Left ventricle myocardium inferior (tissue), 1 donor: ENCODE data around the gene HOXC10. TPM values are rescaled to one million over a fixed set of nuclear protein-coding genes. Genes with fewer than 3 reads are reported as not detected.

ENCODE experiments used
- DNase-seq: peaks from one replicate; pipeline ENCODE4 v3.0.0-alpha.2; 2020
- H3K27ac ChIP-seq: fragments of 200-600 bp; replicated peaks from 2 replicates; pipeline ENCODE4 v1.8.0; 2021
- H3K27me3 ChIP-seq: fragments of 200-600 bp; 2 replicates; pipeline ENCODE4 v1.8.0; 2021; ENCODE audit warnings: low read depth
- H3K36me3 ChIP-seq: fragments of 200-600 bp; 2 replicates; pipeline ENCODE4 v1.8.0; 2021
- H3K4me1 ChIP-seq: fragments of 200-600 bp; 2 replicates; pipeline ENCODE4 v1.8.0; 2021
- H3K4me3 ChIP-seq: fragments of 200-600 bp; 2 replicates; pipeline ENCODE4 v1.8.0; 2021; ENCODE audit warnings: mild to moderate bottlenecking, moderate library complexity
- H3K9me3 ChIP-seq: fragments of 200-600 bp; replicated peaks from 2 replicates; pipeline ENCODE4 v1.8.0; 2021
- intact Hi-C: fragments of 100-400 bp; cut with micrococcal nuclease; formaldehyde crosslinking; loops from one replicate; pipeline ENCODE4 v1.11.0; 2022
- total RNA-seq: library from RNA; stranded (reverse); fragmentation: NEBNext Ultra II Directional; extraction: Animal tissue kit (Norgen Biotek cat#: 25700); gene quantifications from one replicate; pipeline ENCODE4 v1.2.1, GENCODE V29; 2021
- TF ChIP-seq, protein P1 (sequence below): fragments of 200-600 bp; IDR thresholded peaks from 2 replicates; pipeline ENCODE4 v1.8.0; 2021; ENCODE audit warnings: antibody characterized with exemption, mild to moderate bottlenecking, borderline replicate concordance
- donor health status: DM: no; HTN: yes; CAD: no; lungs with severe emphysema.

The HOXC10 gene
- total RNA-seq, 1 donor from 2014 or later, result not detected

DNA sequence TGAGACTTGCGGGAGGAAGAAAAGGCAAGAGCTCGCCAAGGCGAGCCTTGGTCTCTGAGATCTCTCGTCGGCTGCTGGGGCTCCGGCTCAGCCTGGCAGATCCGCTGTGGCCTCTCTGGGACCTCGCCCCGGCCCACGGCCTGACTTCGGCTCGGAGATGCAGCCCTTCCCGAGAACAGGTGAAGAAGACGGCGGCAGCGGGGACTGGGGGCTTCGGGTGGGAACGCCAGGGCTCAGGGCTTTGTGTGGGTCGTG, 9.0 kb downstream of the HOXC10 start:
- H3K9me3 ChIP-seq, result no peaks in the 10 kb centered on the region
- peak overlapping the region; percentile 66 for H3K4me3 ChIP-seq
- intact Hi-C loops, result no loop called here
- H3K4me1 ChIP-seq, result peaks cover 30% of the 10 kb centered on the region
- no peaks in the 10 kb centered on the region for H3K36me3 ChIP-seq
- H3K27ac ChIP-seq, result no peak overlapping the region
- H3K27me3 ChIP-seq, result peaks cover 100% of the 10 kb centered on the region
- TF ChIP-seq, protein P1, sequence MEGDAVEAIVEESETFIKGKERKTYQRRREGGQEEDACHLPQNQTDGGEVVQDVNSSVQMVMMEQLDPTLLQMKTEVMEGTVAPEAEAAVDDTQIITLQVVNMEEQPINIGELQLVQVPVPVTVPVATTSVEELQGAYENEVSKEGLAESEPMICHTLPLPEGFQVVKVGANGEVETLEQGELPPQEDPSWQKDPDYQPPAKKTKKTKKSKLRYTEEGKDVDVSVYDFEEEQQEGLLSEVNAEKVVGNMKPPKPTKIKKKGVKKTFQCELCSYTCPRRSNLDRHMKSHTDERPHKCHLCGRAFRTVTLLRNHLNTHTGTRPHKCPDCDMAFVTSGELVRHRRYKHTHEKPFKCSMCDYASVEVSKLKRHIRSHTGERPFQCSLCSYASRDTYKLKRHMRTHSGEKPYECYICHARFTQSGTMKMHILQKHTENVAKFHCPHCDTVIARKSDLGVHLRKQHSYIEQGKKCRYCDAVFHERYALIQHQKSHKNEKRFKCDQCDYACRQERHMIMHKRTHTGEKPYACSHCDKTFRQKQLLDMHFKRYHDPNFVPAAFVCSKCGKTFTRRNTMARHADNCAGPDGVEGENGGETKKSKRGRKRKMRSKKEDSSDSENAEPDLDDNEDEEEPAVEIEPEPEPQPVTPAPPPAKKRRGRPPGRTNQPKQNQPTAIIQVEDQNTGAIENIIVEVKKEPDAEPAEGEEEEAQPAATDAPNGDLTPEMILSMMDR, result no peak
- no peak for DNase-seq

DNA sequence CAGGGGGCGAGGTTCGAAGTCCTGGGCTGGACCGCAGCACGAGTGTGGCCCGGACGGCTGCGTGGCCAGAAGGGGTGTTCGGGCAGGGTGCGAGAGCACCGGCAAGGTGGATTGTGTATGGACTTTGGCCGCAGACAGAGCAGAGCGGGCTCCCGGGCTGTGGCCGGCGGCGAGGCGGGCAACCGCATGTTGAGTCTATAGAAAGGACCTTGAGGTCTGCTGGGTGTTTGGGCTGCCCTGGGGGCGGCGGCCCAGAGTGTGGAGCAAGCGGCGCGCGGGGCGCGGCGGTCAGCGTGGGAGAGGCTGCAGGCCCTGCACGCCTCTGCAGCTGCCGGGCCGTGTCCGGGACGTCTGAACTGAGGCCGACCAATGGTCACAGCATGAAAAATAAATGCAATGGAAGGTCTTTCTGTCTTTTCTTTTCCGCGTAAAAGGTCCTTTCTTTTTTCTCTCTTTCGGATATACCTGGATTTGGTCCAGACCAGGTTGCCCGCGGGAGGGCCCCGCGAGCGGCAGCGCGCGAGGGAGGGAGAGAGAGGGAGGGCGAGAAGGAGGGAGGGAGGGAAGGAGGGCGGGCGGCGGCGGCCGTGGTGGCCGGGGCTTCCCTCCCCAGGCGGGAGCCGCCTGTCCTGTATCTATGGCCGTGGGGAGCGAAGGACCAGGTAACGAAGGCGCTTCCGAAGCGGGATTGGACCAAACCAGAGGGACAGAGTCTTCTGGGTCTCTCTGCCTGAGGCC, 9.5 kb downstream of the HOXC10 start:
- Histone ChIP-seq H3K9me3 (no peaks in the 10 kb centered on the region), H3K4me3 (peak overlapping the region; percentile 66), H3K4me1 (peaks cover 25% of the 10 kb centered on the region), H3K27ac (no peak overlapping the region), H3K36me3 (no peaks in the 10 kb centered on the region), H3K27me3 (peaks cover 100% of the 10 kb centered on the region)
- intact Hi-C loops, result no loop called here
- DNase-seq, result no peak
- TF ChIP-seq, protein P1, result no peak

DNA sequence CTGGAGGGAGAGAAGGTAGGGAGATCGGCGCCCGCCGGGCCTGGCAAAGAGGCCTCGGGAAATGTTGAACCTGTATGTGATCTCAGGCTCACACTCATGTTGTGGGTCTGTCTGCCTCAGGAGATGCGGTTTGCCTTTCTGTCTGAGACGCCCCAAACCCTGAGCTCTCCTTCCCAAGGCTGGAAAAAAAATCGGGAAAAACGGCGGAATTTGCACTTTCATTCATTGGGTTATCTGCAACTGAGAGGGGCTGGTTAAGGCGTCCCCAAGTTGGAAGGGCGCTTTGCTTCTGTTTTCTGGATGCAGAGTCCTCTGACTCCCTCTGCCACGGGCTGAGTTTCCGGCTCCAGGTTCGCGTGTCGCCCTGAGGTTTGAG, 10.0 kb downstream of the HOXC10 start:
- Histone ChIP-seq H3K4me3 (peak overlapping the region; percentile 66), H3K9me3 (no peaks in the 10 kb centered on the region), H3K27ac (no peak overlapping the region), H3K36me3 (no peaks in the 10 kb centered on the region), H3K4me1 (peaks cover 29% of the 10 kb centered on the region), H3K27me3 (peaks cover 100% of the 10 kb centered on the region)
- DNase-seq, result no peak
- TF ChIP-seq, protein P1, result no peak
- intact Hi-C loops, result no loop called here

DNA sequence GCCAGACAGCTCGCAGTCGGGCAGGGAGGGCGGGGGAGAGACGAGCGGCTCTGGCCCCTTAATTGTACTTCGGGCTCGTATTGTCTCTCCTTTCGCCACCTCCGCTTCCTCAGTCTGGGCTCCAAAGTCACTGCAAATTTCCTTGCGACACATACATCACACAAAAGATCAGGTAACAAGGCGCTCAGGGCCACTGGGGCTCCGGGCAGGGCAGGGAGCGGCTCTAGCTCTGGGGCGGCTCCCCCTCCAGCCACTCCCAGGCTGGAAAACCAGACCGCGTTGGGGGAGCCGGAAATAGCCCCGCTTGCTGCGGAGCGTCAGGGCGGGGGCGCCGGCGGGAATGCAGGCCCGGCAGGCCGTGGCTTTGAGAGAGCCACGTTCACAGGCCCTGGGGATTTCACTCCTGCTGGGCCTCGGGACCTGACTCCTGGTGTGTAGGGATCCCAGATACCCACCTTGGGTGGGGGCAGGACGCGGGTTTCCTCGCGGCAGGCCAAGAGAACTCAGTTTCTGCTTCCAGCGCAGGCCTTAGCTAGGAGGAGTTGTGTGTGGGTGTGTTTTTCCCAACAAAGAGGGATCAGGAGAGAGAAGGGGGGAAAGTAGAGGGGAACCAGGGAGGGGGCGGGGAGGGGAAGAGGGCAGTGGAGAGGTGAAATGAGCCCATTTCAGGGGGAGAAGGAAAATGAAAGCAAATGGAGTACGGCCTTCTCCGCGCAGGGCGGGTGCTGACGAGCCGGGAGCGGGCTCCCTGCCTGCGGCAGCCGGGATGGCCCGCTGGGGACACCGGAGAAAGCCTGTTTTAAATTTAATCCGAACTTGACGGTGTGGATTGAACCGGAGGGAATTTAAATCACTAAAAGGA, 10.7 kb downstream of the HOXC10 start:
- no peak for DNase-seq

DNA sequence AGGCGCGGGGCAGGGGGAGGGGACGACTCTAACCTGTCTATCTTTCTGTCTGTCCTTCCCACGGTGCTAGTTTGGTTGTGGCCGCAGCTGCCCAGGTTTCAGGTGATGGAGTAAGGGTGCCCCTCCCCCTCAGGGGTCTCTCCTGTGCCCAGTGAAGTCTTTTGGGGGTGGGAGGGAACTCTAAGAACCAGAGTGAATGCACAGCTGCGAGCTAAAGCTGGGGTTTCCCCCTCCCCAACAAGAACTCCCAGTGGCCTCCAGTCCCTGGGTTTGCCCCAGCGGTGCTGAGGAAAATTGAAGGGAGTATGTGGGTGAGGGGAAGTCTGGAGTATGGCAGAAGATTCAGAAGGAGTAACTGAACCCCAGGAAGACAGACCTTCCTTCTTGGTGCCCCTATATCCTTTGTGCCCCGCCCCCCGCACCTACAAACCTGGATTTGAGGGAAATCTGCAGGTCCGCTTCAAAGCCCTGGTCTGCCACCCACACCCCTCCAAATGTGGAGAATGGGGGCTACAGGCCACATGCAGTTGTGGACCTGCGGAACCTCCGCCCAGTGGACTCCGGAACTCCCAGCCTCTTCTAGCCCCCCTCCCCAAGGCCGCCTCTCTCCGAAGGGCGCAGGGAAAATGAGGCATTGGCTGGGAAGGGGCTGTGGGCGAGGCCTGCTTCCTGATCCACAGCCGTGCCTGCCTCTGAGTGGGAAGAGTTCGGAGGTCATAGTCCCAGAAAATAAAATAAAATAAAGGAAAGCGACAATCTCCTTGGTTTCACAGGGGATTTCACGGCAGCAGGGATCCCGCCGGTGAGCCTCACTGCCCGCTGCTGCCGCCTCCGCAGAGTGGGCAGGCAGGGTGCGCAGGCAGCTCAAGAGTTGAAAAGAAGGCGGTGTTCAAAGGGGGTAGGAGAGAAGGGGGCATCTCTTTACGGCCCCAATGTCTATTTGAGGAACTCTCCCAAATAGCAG, 11.6 kb downstream of the HOXC10 start:
- Histone ChIP-seq H3K4me3 (peak overlapping the region; percentile 66), H3K27ac (no peak overlapping the region), H3K36me3 (no peaks in the 10 kb centered on the region), H3K27me3 (peaks cover 100% of the 10 kb centered on the region), H3K9me3 (no peaks in the 10 kb centered on the region), H3K4me1 (peaks cover 38% of the 10 kb centered on the region)
- TF ChIP-seq, protein P1, result no peak
- no peak for DNase-seq
- intact Hi-C loops, result no loop called here

More for the DNA sequence above, 10.7 kb downstream of the HOXC10 start:
- TF ChIP-seq, protein P1, result no peak
- Histone ChIP-seq H3K36me3 (no peaks in the 10 kb centered on the region), H3K4me1 (peaks cover 35% of the 10 kb centered on the region), H3K27ac (no peak overlapping the region), H3K4me3 (peak overlapping the region; percentile 66), H3K27me3 (peaks cover 100% of the 10 kb centered on the region), H3K9me3 (no peaks in the 10 kb centered on the region)
- intact Hi-C loops, result no loop called here
